Measurements from ENCODE around the gene RPL13A. TPM values are rescaled to one million over a fixed set of nuclear protein-coding genes. Genes with fewer than 3 reads are reported as not detected.

Gene RPL13A
- total RNA-seq, 2 donors from 2014 or later: 1,758 to 2,456 TPM

DNA sequence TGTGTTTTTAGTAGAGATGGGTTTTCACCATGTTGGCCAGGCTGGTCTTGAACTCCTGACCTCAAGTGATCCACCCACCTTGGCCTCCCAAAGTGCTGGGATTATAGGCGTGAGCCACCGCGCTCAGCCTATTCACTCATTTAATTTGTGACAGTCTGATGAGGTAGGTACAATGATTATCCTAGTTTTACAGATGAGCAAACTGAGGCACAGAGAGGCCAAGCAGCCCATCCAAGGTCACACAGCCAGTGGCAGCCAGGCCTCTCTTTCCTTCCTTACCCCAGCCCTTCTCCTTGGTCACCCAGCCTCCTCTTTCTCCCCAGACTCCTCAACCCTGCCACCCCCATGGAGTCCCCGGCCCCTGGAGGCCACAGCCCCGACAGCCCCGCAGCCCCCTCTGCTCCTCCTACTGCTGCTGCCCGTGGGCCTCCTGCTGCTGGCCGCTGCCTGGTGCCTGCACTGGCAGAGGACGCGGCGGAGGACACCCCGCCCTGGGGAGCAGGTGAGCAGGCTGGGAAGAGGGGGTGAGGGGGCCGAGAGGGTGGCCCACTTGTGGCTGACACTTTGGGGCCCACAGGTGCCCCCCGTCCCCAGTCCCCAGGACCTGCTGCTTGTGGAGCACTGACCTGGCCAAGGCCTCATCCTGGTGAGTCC, 7.3 kb upstream of the RPL13A start:
- DNase-seq (no peak), ATAC-seq (no peak)
- intact Hi-C loops (cut with DNase I): no loop called here
- H3K27ac ChIP-seq: no peak overlapping the region
- no peaks in the 10 kb centered on the region for H3K27me3 ChIP-seq
- no peaks in the 10 kb centered on the region for H3K9me3 ChIP-seq
- WGBS, 2 donors: 85 to 91% methylated on average over 13 to 14 of the region's 14 CpGs
- H3K4me3 ChIP-seq: no peak overlapping the region
- TF ChIP-seq POLR2A (IDR thresholded peaks at IDR 0.05): no peak
- TF ChIP-seq, protein P1, sequence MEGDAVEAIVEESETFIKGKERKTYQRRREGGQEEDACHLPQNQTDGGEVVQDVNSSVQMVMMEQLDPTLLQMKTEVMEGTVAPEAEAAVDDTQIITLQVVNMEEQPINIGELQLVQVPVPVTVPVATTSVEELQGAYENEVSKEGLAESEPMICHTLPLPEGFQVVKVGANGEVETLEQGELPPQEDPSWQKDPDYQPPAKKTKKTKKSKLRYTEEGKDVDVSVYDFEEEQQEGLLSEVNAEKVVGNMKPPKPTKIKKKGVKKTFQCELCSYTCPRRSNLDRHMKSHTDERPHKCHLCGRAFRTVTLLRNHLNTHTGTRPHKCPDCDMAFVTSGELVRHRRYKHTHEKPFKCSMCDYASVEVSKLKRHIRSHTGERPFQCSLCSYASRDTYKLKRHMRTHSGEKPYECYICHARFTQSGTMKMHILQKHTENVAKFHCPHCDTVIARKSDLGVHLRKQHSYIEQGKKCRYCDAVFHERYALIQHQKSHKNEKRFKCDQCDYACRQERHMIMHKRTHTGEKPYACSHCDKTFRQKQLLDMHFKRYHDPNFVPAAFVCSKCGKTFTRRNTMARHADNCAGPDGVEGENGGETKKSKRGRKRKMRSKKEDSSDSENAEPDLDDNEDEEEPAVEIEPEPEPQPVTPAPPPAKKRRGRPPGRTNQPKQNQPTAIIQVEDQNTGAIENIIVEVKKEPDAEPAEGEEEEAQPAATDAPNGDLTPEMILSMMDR (IDR thresholded peaks at IDR 0.05): no peak
- no peaks in the 10 kb centered on the region for H3K36me3 ChIP-seq (replicated peaks in 1 of 2; ENCODE audit: insufficient read depth in 1 of 2, low read depth in 2 of 2)
- H3K4me1 ChIP-seq: no peaks in the 10 kb centered on the region

DNA sequence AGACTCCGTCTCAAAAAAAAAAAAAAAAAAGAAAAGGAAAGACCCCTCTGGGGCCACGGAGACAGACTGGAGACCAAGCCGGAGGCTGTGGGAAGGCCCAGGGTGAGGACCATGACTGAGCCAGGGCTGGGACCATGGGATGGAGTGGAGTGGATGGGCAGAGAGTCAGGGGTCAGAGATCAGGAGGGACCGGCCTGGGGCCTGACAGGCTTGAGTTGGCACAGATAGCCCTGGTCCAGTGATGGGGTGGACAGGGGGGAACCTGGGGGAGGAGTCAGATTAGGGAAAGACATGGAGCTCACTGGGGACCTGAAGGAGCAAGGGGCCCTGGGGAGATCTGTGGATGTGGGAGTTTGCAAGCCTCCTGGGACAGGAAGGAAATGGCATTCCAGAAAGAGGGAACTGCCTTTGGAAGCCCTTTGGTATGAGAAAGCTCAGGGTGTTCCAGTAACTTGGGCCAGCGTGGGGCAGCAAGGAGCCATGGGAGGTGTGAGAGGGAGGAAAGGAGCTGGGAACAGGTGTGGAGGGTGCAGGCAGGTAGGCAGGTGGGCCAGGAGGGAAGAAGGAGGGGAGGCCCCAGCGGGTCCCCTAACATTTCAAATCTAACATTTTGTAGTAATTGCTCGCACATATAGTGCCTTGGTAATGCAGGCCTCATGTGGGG, 6.3 kb upstream of the RPL13A start:
- Histone ChIP-seq H3K4me1 (no peaks in the 10 kb centered on the region), H3K27ac (no peak overlapping the region), H3K9me3 (no peaks in the 10 kb centered on the region), H3K27me3 (no peaks in the 10 kb centered on the region), H3K36me3 (replicated peaks in 1 of 2; ENCODE audit: insufficient read depth in 1 of 2, low read depth in 2 of 2) (no peaks in the 10 kb centered on the region), H3K4me3 (no peak overlapping the region)
- WGBS, 2 donors: 93 to 94% methylated on average over 7 of the region's 7 CpGs
- no peak for DNase-seq
- no peak for ATAC-seq
- intact Hi-C loops (cut with DNase I): no loop called here
- TF ChIP-seq POLR2A (IDR thresholded peaks at IDR 0.05): no peak
- TF ChIP-seq, protein P1 (IDR thresholded peaks at IDR 0.05): no peak

DNA sequence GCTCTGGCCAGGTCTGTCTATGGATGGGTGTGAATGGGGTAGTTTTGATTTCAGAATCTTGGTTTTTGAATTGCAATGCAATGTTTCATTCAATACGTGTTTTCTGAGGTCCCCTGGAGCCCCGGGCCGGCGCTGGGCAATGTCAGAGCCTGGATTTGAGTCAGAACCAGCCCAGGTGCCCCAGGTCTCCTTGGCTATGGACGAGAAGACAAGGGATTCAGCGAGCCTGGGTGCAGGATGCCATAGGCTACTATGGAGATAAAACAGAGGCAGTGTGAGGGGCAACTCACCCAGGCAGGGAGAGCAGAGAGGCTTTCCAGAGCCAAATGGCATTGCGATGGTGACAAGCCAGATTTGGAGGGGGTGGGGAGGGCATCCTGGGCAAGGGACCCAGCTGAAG, 1.2 kb upstream of the RPL13A start:
- Histone ChIP-seq H3K27ac (no peak overlapping the region), H3K9me3 (no peaks in the 10 kb centered on the region), H3K27me3 (no peaks in the 10 kb centered on the region), H3K36me3 (replicated peaks in 1 of 2; ENCODE audit: insufficient read depth in 1 of 2, low read depth in 2 of 2) (peaks cover 17 to 18% of the 10 kb centered on the region in 2 donors), H3K4me3 (no peak overlapping the region), H3K4me1 (peaks cover 27% of the 10 kb centered on the region)
- intact Hi-C loops (cut with DNase I): no loop called here
- ATAC-seq (no peak), DNase-seq (no peak)
- TF ChIP-seq, protein P1 (IDR thresholded peaks at IDR 0.05): no peak
- TF ChIP-seq POLR2A (IDR thresholded peaks at IDR 0.05): no peak
- 76 to 89% methylated on average over 7 of the region's 7 CpGs for WGBS, 2 donors

DNA sequence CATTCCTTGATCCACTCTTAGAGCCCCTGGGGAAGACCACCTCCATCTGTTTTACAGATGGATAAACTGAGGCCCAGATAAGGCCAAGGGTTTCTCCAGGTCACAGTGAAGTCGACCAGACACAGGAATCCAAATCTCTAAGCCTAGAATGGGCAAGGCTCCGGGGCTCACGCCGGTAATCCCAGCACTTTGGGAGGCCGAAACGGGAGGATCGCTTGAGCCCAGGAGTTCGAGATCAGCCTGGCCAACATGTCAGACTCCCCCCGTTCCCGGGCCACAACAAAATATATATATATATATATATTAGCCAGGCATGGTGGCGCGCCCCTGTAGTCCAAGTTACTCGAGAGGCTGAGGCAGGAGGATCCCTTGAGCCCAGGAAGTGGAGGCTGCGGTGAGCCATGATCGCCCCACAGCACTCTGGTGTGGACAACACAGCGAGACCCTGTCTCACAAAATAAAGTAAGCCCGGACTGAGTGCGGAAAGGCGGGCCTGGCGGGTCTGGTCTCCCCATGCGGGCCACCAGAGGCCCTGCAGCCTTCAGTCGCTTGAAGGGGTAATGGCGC, 615 bp upstream of the RPL13A start:
- Histone ChIP-seq H3K9me3 (no peaks in the 10 kb centered on the region), H3K27ac (peak overlapping the region; percentile 25 to 94 (median 78)), H3K27me3 (no peaks in the 10 kb centered on the region), H3K36me3 (replicated peaks in 1 of 2; ENCODE audit: insufficient read depth in 1 of 2, low read depth in 2 of 2) (peaks cover 17 to 23% of the 10 kb centered on the region in 2 donors), H3K4me1 (peaks cover 27% of the 10 kb centered on the region), H3K4me3 (no peak overlapping the region)
- ATAC-seq: no peak
- WGBS, 2 donors: 61 to 86% methylated on average over 15 to 23 of the region's 23 CpGs
- TF ChIP-seq, protein P1 (IDR thresholded peaks at IDR 0.05): peak in 2 of 7 experiments; percentile 21 to 23
- no peak for TF ChIP-seq POLR2A (IDR thresholded peaks at IDR 0.05)
- intact Hi-C loops (cut with DNase I): no loop called here
- DNase-seq: no peak

All from body of pancreas (tissue), 4 donors.